ENCODE data around the gene SGIP1. TPM values are rescaled to one million over a fixed set of nuclear protein-coding genes. Genes with fewer than 3 reads are reported as not detected.
"Not testable (repeated sequence)": the region's sequence is repeated elsewhere in the genome, so short reads cannot be mapped to it uniquely, and the experiment has no call there.

SGIP1 gene
- total and polyA plus RNA-seq, 2 experiments from 2014 or later = 4.0 to 7.7 TPM

GRCh38 chr1:66583021-66583420, 49.1 kb downstream of the SGIP1 start:
- no peak overlapping the region for H3K4me2 ChIP-seq (ENCODE audit: unreplicated experiment)
- no peak overlapping the region for H3K4me3 ChIP-seq
- no peaks in the 10 kb centered on the region for H4K20me1 ChIP-seq (ENCODE audit: insufficient read depth)
- no peak for TF ChIP-seq EZH2phosphoT487 (IDR thresholded peaks at IDR 0.05; ENCODE audit: insufficient read depth, low read depth)
- TF ChIP-seq EZH2 (IDR thresholded peaks at IDR 0.05; ENCODE audit: insufficient read depth, poor library complexity, severe bottlenecking) = no peak
- no peaks in the 10 kb centered on the region for H3K27me3 ChIP-seq (replicated peaks; ENCODE audit: insufficient read depth)
- H3K79me2 ChIP-seq (ENCODE audit: insufficient read depth) = no peaks in the 10 kb centered on the region
- 0 out of 2 replicates have a peak, but pooled peaks cover 3% of the 10 kb centered on the region for H3K4me1 ChIP-seq (ENCODE audit: insufficient read depth)
- no peak for DNase-seq
- H3K9me3 ChIP-seq (ENCODE audit: low read depth) = no peaks in the 10 kb centered on the region
- no peaks in the 10 kb centered on the region for H3K9me2 ChIP-seq (ENCODE audit: insufficient read depth)
- no peak overlapping the region for H2AFZ ChIP-seq
- H3K36me3 ChIP-seq (ENCODE audit: low read depth) = no peaks in the 10 kb centered on the region
- no peaks in the 10 kb centered on the region for H3F3A ChIP-seq (ENCODE audit: insufficient read depth)
- WGBS, 2 experiments (ENCODE audit: low coverage in 1 of 2, low lambda C conversion rate in 2 of 2, missing lambda C conversion rate in 2 of 2) = 95 to 97% methylated on average over 2 of the region's 2 CpGs
- no peak overlapping the region for H3K27ac ChIP-seq
- no peak overlapping the region for H3K9ac ChIP-seq
- in situ Hi-C loops (cut with MboI) = no loop called here

GRCh38 chr1:66585002-66585401, 51.0 kb downstream of the SGIP1 start:
- no peak for DNase-seq
- no peak for TF ChIP-seq EZH2phosphoT487 (IDR thresholded peaks at IDR 0.05; ENCODE audit: insufficient read depth, low read depth)
- TF ChIP-seq EZH2 (IDR thresholded peaks at IDR 0.05; ENCODE audit: insufficient read depth, poor library complexity, severe bottlenecking) = no peak
- H3K4me2 ChIP-seq (ENCODE audit: unreplicated experiment) = no peak overlapping the region
- no peak overlapping the region for H2AFZ ChIP-seq
- H3K27ac ChIP-seq = no peak overlapping the region
- no peak overlapping the region for H3K4me3 ChIP-seq
- H3K9me3 ChIP-seq (ENCODE audit: low read depth) = no peaks in the 10 kb centered on the region
- H4K20me1 ChIP-seq (ENCODE audit: insufficient read depth) = no peaks in the 10 kb centered on the region
- H3K4me1 ChIP-seq (ENCODE audit: insufficient read depth) = no peaks in the 10 kb centered on the region
- no peak overlapping the region for H3K9ac ChIP-seq
- H3K36me3 ChIP-seq (ENCODE audit: low read depth) = no peaks in the 10 kb centered on the region
- in situ Hi-C loops (cut with MboI) = no loop called here
- no peaks in the 10 kb centered on the region for H3K27me3 ChIP-seq (replicated peaks; ENCODE audit: insufficient read depth)
- H3K79me2 ChIP-seq (ENCODE audit: insufficient read depth) = no peaks in the 10 kb centered on the region
- H3K9me2 ChIP-seq (ENCODE audit: insufficient read depth) = no peaks in the 10 kb centered on the region
- no peaks in the 10 kb centered on the region for H3F3A ChIP-seq (ENCODE audit: insufficient read depth)

- H3K79me2 ChIP-seq (ENCODE audit: insufficient read depth) = no peaks in the 10 kb centered on the region
- no peak overlapping the region for H3K4me2 ChIP-seq (ENCODE audit: unreplicated experiment)
- no peak overlapping the region for H2AFZ ChIP-seq
- no peak overlapping the region for H3K4me3 ChIP-seq
- no peak for DNase-seq
- no peak overlapping the region for H3K9ac ChIP-seq
- in situ Hi-C loops (cut with MboI) = no loop called here
- H3K27ac ChIP-seq = no peak overlapping the region
- no peaks in the 10 kb centered on the region for H3K27me3 ChIP-seq (replicated peaks; ENCODE audit: insufficient read depth)
- no peaks in the 10 kb centered on the region for H3K4me1 ChIP-seq (ENCODE audit: insufficient read depth)
- no peaks in the 10 kb centered on the region for H4K20me1 ChIP-seq (ENCODE audit: insufficient read depth)
- no peak for TF ChIP-seq EZH2phosphoT487 (IDR thresholded peaks at IDR 0.05; ENCODE audit: insufficient read depth, low read depth)
- TF ChIP-seq EZH2 (IDR thresholded peaks at IDR 0.05; ENCODE audit: insufficient read depth, poor library complexity, severe bottlenecking) = no peak
- H3K36me3 ChIP-seq (ENCODE audit: low read depth) = no peaks in the 10 kb centered on the region
- no peaks in the 10 kb centered on the region for H3F3A ChIP-seq (ENCODE audit: insufficient read depth)
- H3K9me2 ChIP-seq (ENCODE audit: insufficient read depth) = no peaks in the 10 kb centered on the region
- H3K9me3 ChIP-seq (ENCODE audit: low read depth) = no peaks in the 10 kb centered on the region
These were observed 55.4 kb downstream of the SGIP1 start for GRCh38 chr1:66589326-66589725.

- H4K20me1 ChIP-seq (ENCODE audit: insufficient read depth); H3F3A ChIP-seq (ENCODE audit: insufficient read depth); DNase-seq; H3K79me2 ChIP-seq (ENCODE audit: insufficient read depth); H3K27me3 ChIP-seq (replicated peaks; ENCODE audit: insufficient read depth); H3K27ac ChIP-seq; H3K4me3 ChIP-seq; H2AFZ ChIP-seq; H3K36me3 ChIP-seq (ENCODE audit: low read depth); H3K9me3 ChIP-seq (ENCODE audit: low read depth); H3K9ac ChIP-seq; H3K9me2 ChIP-seq (ENCODE audit: insufficient read depth); H3K4me2 ChIP-seq (ENCODE audit: unreplicated experiment); in situ Hi-C loops (cut with MboI); H3K4me1 ChIP-seq (ENCODE audit: insufficient read depth): not testable (repeated sequence)
- WGBS, 2 experiments (ENCODE audit: low coverage in 1 of 2, low lambda C conversion rate in 2 of 2, missing lambda C conversion rate in 2 of 2) = 93 to 94% methylated on average over 5 of the region's 5 CpGs
These were observed 58.2 kb downstream of the SGIP1 start for GRCh38 chr1:66592106-66592507.

- Histone ChIP-seq H3K4me3 (no peak overlapping the region), H3K4me2 (ENCODE audit: unreplicated experiment) (no peak overlapping the region), H3F3A (ENCODE audit: insufficient read depth) (peaks cover 9% of the 10 kb centered on the region; the same call in 1 of the 2 replicates), H3K9ac (no peak overlapping the region), H3K27ac (no peak overlapping the region), H2AFZ (no peak overlapping the region), H4K20me1 (ENCODE audit: insufficient read depth) (no peaks in the 10 kb centered on the region), H3K79me2 (ENCODE audit: insufficient read depth) (no peaks in the 10 kb centered on the region), H3K4me1 (ENCODE audit: insufficient read depth) (peaks cover 18% of the 10 kb centered on the region), H3K27me3 (replicated peaks; ENCODE audit: insufficient read depth) (no peaks in the 10 kb centered on the region), H3K9me2 (ENCODE audit: insufficient read depth) (no peaks in the 10 kb centered on the region; the same call in 1 of the 2 replicates), H3K9me3 (ENCODE audit: low read depth) (no peaks in the 10 kb centered on the region), H3K36me3 (ENCODE audit: low read depth) (no peaks in the 10 kb centered on the region)
- no peak for TF ChIP-seq EZH2 (IDR thresholded peaks at IDR 0.05; ENCODE audit: insufficient read depth, poor library complexity, severe bottlenecking)
- no peak for TF ChIP-seq EZH2phosphoT487 (IDR thresholded peaks at IDR 0.05; ENCODE audit: insufficient read depth, low read depth)
- 100% methylated on average over 2 of the region's 2 CpGs for WGBS, 2 experiments (ENCODE audit: low coverage in 1 of 2, low lambda C conversion rate in 2 of 2, missing lambda C conversion rate in 2 of 2)
- in situ Hi-C loops (cut with MboI) = no loop called here
- no peak for DNase-seq
These were observed 62.2 kb downstream of the SGIP1 start for GRCh38 chr1:66596191-66596590.
